Tibial nerve (tissue), 4 donors: Measurements from ENCODE around the gene RNF14. TPM values are rescaled to one million over a fixed set of nuclear protein-coding genes. Genes with fewer than 3 reads are reported as not detected.
A peak's percentile ranks its signal among the peaks of the same experiment; 100 is the strongest.

ENCODE experiments used
- DNase-seq, 2 donors: peaks; one replicate each; pipeline ENCODE4 v3.0.0-alpha.2; 2019; ENCODE audit warnings: low spot score in 2 of 2
- H3K27ac ChIP-seq, 4 donors: fragments of 200-600 bp; sonication (generic) in 3 of 4; one replicate each; pipeline ENCODE4 v1.5.1; 2017 to 2019; ENCODE audit warnings: mild to moderate bottlenecking in 1 of 4
- H3K27me3 ChIP-seq, 2 donors: fragments of 200-600 bp; sonication (generic) in 1 of 2; one replicate each; pipeline versions ENCODE4 v1.5.1 to v1.6.0; 2017 to 2019
- H3K36me3 ChIP-seq, 3 donors: fragments of 200-600 bp; sonication (generic); one replicate each; pipeline ENCODE4 v1.5.1; 2018 to 2019
- H3K4me1 ChIP-seq, 4 donors: fragments of 200-600 bp; sonication (generic) in 3 of 4; one replicate each; pipeline ENCODE4 v1.5.1; 2017 to 2019
- H3K4me3 ChIP-seq, 4 donors: fragments of 200-600 bp; sonication (generic) in 3 of 4; one replicate each; pipeline ENCODE4 v1.5.1; 2017 to 2019; ENCODE audit warnings: mild to moderate bottlenecking in 1 of 4, moderate library complexity in 1 of 4
- H3K9me3 ChIP-seq, 4 donors: fragments of 200-600 bp; sonication (generic) in 3 of 4; one replicate each; pipeline ENCODE4 v1.5.1; 2017 to 2019
- EP300 ChIP-seq, 2 donors: sonication (generic); formaldehyde crosslinking; IDR thresholded peaks; one replicate each; pipeline ENCODE4 v1.6.1; 2017; ENCODE audit warnings: antibody characterized with exemption in 2 of 2, mild to moderate bottlenecking in 1 of 2
- POLR2A ChIP-seq, 2 donors: fragments of 450-650 bp; IDR thresholded peaks; one replicate each; pipeline ENCODE4 v1.6.1; 2017; ENCODE audit warnings: antibody characterized with exemption in 2 of 2, mild to moderate bottlenecking in 2 of 2, moderate library complexity in 2 of 2
- WGBS, 2 donors: methylation state at CpG; one replicate each; pipeline ENCODE4 v1.1.5; 2018; 5-methylcytosine and 5-hydroxymethylcytosine counted together
- total RNA-seq, 4 donors: library from RNA; depleted of rRNA; stranded (reverse); fragments of >200 nt; gene quantifications; one replicate each; pipeline ENCODE4 v1.1.0, GENCODE V29; 2016
- TF ChIP-seq, protein P1 (sequence below), 5 experiments: fragments of 200-600 bp in 3 of 5; fragments of 450-650 bp in 2 of 5; sonication (generic) in 3 of 5; IDR thresholded peaks; one replicate each; pipeline ENCODE4 v1.5.1; 2016 to 2019; ENCODE audit warnings: antibody characterized with exemption in 5 of 5, mild to moderate bottlenecking in 3 of 5, moderate library complexity in 2 of 5

RNF14 gene
- total RNA-seq, 4 donors from 2014 or later: 48.0 to 70.5 (median 57.8) TPM

GRCh38 chr5:141923448-141924313 lies 45.2 kb upstream of the RNF14 start, which contains the start of gene DELE1:
Gene DELE1, plus strand, starts transcription at chr5:141923871. Its CDS starts 71 bp downstream, at chr5:141923942.
- WGBS, 2 donors: 0 to 1% methylated on average over 32 to 44 of the region's 53 CpGs
- peak; percentile 91 to 92 for TF ChIP-seq POLR2A (IDR thresholded peaks at IDR 0.05)
- TF ChIP-seq, protein P1, sequence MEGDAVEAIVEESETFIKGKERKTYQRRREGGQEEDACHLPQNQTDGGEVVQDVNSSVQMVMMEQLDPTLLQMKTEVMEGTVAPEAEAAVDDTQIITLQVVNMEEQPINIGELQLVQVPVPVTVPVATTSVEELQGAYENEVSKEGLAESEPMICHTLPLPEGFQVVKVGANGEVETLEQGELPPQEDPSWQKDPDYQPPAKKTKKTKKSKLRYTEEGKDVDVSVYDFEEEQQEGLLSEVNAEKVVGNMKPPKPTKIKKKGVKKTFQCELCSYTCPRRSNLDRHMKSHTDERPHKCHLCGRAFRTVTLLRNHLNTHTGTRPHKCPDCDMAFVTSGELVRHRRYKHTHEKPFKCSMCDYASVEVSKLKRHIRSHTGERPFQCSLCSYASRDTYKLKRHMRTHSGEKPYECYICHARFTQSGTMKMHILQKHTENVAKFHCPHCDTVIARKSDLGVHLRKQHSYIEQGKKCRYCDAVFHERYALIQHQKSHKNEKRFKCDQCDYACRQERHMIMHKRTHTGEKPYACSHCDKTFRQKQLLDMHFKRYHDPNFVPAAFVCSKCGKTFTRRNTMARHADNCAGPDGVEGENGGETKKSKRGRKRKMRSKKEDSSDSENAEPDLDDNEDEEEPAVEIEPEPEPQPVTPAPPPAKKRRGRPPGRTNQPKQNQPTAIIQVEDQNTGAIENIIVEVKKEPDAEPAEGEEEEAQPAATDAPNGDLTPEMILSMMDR (IDR thresholded peaks at IDR 0.05): peak in 2 of 5 experiments; percentile 26 to 39
- peak; percentile 82 to 96 for TF ChIP-seq EP300 (IDR thresholded peaks at IDR 0.05)

GRCh38 chr5:141926434-141926833 lies 42.5 kb upstream of the RNF14 start:
- H3K4me1 ChIP-seq: peaks cover 0 to 47% (median 8%) of the 10 kb centered on the region in 4 donors
- TF ChIP-seq EP300 (IDR thresholded peaks at IDR 0.05) (no peak), POLR2A (IDR thresholded peaks at IDR 0.05) (no peak)
- TF ChIP-seq, protein P1 (IDR thresholded peaks at IDR 0.05): no peak
- 66 to 73% methylated on average over 2 of the region's 2 CpGs for WGBS, 2 donors
- H3K9me3 ChIP-seq: no peaks in the 10 kb centered on the region
- DNase-seq: no peak
- H3K4me3 ChIP-seq: no peak overlapping the region
- peaks cover 3 to 66% (median 24%) of the 10 kb centered on the region in 3 donors for H3K36me3 ChIP-seq
- no peaks in the 10 kb centered on the region for H3K27me3 ChIP-seq
- no peak overlapping the region for H3K27ac ChIP-seq

More at GRCh38 chr5:141923448-141924313, 45.2 kb upstream of the RNF14 start, which contains the start of gene DELE1:
- Histone ChIP-seq H3K4me1 (peaks cover 0 to 47% (median 8%) of the 10 kb centered on the region in 4 donors), H3K27ac (peak within 1 kb of the TSS; percentile 95 to 98 (median 97)), H3K4me3 (peak within 1 kb of the TSS; percentile 67 to 78 (median 76)), H3K36me3 (peaks cover 0 to 38% (median 13%) of the 10 kb centered on the region in 3 donors), H3K9me3 (no peaks in the 10 kb centered on the region), H3K27me3 (no peaks in the 10 kb centered on the region)
- peak; percentile 89 to 91 for DNase-seq

DNA sequence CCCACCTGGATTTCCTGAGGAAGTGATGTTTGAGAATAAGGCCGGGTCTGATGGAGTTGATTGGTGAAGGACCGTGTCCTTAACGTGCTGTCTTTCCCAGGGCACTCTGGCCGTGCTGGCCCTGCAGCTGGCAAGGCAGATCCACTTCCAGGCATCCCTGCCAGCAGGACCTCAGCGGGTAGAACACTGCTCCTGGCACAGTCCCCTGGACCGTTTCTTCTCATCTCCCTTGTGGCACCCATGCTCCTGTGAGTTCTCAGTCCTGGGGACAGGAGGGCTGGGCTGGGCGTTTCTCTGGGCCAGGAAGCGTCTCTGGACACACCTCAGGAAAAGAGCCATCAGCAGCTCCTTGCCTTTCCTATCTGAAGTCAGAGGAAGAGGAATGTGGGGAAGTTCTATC lies 40.9 kb upstream of the RNF14 start:
- Histone ChIP-seq H3K4me1 (peaks cover 0 to 41% (median 8%) of the 10 kb centered on the region in 4 donors), H3K27me3 (no peaks in the 10 kb centered on the region), H3K36me3 (peaks cover 3 to 81% (median 31%) of the 10 kb centered on the region in 3 donors), H3K9me3 (no peaks in the 10 kb centered on the region), H3K4me3 (no peak overlapping the region), H3K27ac (no peak overlapping the region)
- 86 to 87% methylated on average over 5 to 8 of the region's 8 CpGs for WGBS, 2 donors
- TF ChIP-seq POLR2A (IDR thresholded peaks at IDR 0.05): no peak
- no peak for TF ChIP-seq EP300 (IDR thresholded peaks at IDR 0.05)
- TF ChIP-seq, protein P1 (IDR thresholded peaks at IDR 0.05): no peak
- DNase-seq: no peak

GRCh38 chr5:141929398-141930058 lies 39.4 kb upstream of the RNF14 start:
- Histone ChIP-seq H3K36me3 (peaks cover 3 to 96% (median 31%) of the 10 kb centered on the region in 3 donors), H3K27me3 (no peaks in the 10 kb centered on the region), H3K4me3 (no peak overlapping the region), H3K27ac (no peak overlapping the region), H3K9me3 (no peaks in the 10 kb centered on the region), H3K4me1 (peaks cover 0 to 32% (median 3%) of the 10 kb centered on the region in 4 donors)
- DNase-seq: no peak
- 93 to 97% methylated on average over 17 to 19 of the region's 19 CpGs for WGBS, 2 donors
- TF ChIP-seq, protein P1 (IDR thresholded peaks at IDR 0.05): no peak
- no peak for TF ChIP-seq EP300 (IDR thresholded peaks at IDR 0.05)
- TF ChIP-seq POLR2A (IDR thresholded peaks at IDR 0.05): no peak
